NCI-H2196 treated with DMSO at 0.1 percent for 48 hours (cell line): ENCODE measurements around the gene LGALS7B.
"Not testable (repeated sequence)": the region's sequence is repeated elsewhere in the genome, so short reads cannot be mapped to it uniquely, and the experiment has no call there.

Source experiments
- DNase-seq: peaks from one replicate; lab custom pipeline; 2025; ENCODE audit not compliant: unreplicated experiment; lab: John Stamatoyannopoulos, UW

The LGALS7B gene

DNA sequence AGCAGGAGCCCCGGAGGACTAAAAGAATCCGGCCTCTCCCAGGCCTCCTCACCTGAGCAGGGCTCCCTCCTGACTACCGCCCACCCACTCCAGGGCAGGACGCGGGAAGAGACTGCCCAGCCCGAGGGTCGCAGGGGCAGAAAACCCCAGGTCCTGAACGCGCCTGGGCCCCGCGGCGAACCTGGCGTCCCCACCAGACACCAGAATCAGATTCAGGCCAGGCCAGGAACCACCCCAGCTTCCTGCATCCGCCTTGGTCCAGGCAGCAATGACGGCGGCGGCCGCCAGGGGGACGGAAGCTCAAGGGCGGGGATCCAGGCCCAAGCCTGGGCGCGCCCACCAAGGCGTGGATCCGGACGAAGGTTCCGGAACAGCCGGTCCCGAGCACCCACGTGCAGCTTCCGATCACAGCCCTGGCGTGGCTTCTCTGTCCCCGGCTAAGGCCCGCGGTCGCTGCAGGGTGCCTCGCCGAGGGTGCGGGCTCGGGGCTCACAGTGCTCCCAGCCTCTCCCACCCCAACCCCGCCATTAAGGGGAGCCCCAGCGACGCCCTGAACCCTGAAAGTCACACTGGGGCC lies 19.3 kb upstream of the LGALS7B start:
- no peak for DNase-seq

DNA sequence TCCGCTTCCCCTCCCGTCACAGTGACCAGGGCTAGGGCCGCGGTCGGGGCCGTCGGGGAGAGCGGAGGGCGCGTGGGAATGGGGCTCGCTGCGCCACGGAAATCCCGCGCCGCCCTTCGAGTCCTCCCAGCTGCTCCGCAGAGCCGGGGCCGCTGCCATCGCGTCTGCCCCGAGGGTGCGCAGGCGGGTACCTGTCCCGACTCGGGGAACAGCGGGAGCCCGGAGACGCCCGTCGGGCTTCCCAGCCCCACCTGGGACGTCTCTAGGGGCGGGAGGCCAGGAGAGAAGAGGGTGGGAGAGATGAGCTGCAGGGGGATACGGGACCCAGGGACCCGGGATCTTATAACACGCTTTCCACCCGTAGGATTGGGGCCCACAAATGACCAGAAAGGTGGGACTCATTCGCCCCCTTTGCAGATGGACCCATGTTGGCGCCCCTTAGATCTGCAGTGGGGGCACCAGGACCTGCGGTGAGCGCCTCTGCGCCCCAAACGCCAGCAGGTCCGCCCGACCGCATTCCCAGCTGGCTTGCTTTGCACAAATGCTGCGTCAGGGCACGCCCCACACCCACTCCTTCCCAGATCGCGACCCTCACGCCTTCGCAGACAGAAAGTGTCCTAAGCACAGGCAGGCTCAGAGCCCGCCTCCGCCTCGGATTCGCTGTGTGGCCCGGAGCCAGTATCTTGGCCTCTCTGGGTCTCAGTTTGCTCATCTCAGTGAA lies 18.6 kb upstream of the LGALS7B start:
- not testable (repeated sequence) for DNase-seq

DNA sequence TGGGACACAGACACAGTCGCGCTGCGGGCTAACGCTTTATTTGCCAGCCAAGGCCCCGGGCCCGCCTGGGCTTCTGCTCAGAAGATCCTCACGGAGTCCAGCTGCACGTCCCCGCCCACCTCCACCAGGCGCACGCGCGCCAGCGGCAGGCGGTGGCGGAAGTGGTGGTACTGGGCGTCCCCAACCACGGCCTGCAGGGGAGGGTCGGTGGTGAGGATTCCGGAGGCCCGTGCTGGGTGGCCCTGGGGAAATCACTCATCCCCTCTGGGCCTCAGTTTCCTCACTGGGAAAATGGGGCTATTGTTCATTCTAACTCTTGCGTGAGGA lies 18.1 kb upstream of the LGALS7B start:
- DNase-seq, result not testable (repeated sequence)

DNA sequence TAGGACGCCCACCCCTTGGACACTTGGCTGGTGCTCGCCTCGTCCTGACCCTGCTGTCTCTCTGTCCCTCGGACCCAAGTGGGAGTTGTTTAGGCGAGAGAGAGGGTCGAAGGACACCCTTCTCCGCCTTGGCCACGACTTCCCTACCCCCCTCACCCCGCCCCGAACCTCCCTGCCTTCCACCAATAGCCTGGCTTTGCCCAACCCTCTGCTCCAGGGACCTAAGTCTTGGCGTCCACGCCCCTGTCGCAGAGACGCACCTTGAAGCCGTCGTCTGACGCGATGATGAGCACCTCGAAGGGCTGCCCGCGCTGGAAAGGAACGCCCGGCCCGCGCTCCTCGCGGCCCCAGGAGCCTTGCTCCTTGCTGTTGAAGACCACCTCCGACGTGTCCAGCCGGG lies 17.4 kb upstream of the LGALS7B start:
- DNase-seq, result not testable (repeated sequence)

DNA sequence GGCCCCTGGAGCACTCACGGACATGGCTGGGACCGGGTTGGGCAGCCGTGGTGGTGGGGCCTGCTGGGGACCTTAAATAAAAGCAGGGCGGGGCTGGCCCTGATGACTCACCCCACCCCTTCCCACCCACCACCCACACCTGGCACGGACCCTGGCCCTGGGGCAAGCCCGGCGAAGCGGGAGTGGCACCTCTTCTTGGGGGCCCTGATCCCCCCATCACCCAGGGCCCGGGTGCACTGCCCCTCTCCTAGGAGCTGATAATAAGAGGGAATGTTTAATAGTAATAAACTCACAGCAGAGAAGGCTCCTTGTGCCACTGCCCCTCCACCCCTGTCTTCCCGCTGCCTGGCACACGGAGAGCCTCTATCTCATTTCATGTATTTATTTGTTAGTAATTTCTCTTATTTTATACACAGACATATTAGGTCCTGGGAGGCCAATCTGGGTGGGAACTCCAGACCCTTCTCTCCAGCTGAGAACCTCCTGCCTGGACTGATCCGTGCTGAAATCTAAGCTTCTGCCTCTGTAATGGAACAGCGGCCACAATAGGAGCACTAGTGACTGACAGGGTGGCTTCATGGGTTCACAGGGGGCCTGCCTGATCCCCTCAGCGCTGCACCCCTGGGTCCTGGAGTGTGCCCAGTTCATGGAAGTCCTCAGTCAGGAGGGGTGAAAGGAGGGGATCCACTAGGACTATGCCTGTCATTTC lies 15.4 kb upstream of the LGALS7B start, which contains the start of gene LGALS7:
TSS of gene LGALS7 (minus strand) at position 49 of the 709 bp plus-strand sequence. CDS start at position 24, 25 bp downstream.
- no peak for DNase-seq

DNA sequence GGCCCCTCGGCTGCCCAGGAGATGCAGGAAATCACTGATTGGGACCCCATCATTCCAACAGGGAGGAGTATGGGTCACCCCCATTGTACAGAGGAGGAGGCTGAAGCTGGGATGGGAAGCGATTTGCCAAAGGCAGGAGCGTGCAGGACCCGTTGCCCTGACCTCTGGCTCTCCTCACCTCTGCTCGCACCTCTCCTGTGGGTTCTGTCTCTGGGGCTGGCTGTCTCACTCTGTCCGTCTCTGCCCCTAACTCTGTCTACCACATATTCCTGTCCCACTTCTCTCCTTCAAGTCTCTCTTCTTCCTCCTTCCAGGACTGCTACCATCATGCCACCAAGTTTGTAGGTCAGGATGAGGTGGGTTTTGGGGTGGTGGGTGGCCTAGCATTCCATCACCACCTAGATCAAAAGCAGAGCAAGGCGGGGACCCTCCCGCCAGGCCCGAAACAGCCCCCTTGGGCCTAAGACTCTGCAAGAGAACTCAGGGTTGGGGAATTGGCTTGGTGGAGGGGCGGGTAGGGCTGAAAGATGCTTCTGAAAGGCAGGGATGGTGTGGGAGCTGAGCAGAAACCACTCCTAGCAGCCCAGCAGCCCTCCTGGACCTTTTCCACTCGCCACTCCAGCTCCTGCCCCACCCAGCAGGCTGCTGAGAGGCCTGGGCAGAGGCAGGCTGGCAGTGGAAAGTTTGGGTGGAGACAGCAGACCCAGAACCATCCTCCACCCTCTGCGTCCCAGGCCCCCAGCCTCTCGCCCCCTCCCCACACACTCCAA lies 14.6 kb upstream of the LGALS7B start:
- DNase-seq, result no peak

DNA sequence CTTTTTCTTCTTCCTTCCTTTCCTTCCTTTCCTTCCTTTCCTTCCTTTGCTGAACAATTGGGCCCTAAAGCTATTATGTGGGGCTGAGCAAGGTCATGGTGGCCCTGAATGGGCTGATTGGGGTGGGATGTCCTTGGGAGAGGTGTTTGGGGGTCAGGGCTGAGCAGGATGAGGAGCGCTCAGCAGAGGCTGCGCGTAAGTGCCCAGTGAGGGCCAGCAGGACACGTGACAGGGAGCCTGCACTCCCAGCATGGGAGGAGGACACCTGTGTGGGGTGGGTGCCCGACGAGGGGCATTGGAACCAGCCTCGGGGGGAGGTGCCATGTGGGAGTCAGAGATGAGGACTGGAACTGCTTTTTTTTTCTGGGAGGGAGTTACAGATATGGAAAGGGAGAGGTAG lies 10.3 kb upstream of the LGALS7B start:
- no peak for DNase-seq

DNA sequence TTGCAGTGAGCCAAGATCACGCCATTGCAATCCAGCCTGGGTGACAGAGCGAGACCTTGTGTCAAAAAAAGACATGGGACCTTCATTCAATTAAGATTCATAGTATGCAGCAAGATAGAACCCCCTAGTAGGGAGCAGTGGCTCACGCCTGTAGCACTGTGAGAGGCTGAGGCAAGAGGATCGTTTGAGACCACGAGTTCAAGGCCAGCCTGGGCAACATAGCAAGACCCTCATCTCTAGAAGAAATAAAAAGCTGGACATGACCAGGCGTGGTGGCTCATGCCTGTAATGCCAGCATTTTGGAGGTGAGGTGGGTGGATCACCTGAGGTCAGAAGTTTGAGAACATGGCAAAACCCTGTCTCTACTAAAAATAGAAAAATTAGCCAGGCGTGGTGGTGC lies 8.6 kb upstream of the LGALS7B start:
- DNase-seq, result no peak

DNA sequence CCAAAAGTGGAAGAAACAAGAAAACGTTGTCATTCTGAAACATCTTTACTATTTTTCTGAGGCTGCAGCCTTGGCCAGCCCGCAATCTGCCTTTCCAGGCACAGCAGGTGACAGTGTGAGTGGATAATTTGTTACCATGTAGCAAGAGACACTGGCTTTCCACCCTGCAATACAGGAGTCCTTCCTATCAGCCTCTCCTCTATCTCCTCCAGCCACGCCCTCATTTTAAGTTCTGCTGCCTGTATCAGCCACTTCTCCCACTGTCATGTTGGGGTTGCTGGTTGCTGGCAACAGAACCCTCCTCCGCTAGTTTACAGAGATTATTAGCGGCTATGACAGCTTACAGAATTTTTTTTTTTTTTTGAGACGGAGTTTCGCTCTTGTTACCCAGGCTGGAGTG lies 7.9 kb upstream of the LGALS7B start:
- no peak for DNase-seq

DNA sequence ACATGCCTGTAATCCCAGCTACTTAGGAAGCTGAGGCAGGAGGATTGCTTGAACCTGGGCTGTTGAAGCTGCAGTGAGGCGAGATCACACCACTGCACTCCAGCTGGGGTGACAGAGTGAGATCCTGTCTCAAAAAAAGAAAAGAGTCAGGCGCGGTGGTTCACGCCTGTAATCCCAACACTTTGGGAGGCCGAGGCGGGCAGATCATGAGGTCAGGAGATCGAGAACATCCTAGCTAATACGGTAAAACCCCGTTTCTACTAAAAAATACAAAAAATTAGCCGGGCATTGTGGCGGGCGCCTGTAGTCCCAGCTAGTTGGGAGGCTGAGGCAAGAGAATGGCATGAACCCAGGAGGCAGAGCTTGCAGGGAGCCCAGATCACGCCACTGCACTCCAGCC lies 6.8 kb upstream of the LGALS7B start:
- not testable (repeated sequence) for DNase-seq

DNA sequence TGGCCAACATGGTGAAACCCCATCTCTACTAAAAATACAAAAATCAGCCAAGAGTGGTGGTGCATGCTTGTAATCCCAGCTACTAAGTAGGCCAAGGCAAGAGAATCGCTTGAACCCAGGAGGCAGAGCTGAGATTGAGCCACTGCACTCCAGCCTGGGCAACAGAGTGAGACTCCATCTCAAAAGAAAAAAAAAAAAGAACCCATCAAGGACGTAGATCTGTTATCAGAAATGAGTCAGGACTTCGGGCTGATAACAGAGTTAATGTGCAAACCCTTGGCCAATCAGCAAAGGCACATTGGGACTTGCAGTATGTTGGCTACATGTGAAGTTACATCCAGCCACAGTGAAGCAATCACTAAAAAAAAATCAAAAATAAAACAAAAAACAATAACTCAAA lies 4.8 kb upstream of the LGALS7B start:
- DNase-seq, result no peak

DNA sequence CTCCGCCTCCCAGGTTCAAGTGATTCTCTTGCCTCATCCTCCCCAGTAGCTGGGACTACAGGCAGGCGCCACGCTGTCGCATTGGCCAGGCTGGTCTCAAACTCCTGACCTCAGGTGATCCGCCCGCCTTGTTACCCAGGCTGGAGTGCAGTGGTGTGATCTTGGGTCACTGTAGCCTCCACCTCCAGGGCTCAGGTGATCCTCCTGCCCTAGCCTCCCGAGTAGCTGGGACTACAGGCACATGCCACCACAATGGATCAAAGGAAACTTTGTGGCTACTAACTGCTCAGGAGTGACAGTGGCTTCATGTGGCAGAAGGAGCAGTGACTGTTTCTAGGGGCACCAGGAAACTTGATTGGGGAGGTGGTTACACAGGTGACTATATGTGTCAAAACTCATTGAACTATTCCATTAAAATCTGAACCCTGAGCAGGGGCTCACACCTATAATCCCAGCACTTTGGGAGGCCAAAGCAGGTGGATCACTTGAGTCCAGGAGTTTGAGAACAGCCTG lies 3.8 kb upstream of the LGALS7B start:
- no peak for DNase-seq

DNA sequence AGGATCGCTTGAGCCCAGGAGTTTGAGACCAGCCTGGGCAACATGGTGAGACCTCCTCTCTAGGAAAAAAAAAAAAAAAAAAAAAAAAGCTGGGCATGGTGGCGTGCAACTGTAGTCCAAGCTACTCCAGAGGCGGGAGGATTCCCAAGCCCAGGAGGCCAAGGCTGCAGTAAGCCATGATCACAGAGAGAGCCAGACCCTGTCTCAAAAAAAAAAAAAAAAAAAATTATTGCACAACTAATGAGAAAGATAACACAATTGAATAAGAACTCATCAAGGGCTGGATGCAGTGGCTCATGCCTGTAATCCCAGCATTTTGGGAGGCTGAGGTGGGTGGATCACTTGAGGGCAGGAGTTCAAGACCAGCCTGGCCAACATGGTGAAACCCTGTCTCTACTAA lies 2.9 kb upstream of the LGALS7B start:
- DNase-seq, result not testable (repeated sequence)

DNA sequence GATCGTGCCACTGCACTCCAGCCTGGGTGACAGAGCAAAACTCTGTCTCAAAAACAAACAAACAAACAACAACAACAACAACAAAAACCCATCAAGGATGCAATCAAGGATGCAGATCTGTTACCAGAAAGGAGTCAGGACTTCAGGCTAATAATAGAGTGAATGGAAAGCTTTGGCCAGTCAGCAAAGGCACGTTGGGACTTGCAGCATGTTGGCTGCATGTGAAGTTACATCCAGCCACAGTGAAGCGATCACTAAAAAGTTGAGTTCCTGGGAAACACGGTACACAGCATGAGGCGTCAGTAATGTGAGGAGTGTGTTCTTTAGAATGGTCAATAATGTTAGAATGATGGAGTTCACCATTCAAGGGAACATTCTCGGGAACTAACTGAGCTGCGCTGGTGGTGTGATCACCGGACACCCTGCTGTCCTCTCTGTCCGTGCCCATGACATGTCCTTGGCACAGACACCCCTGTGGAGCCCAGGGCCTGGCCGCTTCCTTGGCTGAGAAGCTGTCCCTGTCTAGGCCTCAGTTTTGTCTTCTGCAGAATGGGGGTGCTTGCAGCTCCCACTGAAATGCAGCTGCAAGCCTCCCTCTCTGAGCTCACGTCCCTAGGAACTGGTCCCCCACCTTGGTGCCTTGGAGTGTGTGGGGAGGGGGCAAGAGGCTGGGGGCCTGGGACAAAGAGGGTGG lies 2.3 kb upstream of the LGALS7B start:
- DNase-seq, result no peak

DNA sequence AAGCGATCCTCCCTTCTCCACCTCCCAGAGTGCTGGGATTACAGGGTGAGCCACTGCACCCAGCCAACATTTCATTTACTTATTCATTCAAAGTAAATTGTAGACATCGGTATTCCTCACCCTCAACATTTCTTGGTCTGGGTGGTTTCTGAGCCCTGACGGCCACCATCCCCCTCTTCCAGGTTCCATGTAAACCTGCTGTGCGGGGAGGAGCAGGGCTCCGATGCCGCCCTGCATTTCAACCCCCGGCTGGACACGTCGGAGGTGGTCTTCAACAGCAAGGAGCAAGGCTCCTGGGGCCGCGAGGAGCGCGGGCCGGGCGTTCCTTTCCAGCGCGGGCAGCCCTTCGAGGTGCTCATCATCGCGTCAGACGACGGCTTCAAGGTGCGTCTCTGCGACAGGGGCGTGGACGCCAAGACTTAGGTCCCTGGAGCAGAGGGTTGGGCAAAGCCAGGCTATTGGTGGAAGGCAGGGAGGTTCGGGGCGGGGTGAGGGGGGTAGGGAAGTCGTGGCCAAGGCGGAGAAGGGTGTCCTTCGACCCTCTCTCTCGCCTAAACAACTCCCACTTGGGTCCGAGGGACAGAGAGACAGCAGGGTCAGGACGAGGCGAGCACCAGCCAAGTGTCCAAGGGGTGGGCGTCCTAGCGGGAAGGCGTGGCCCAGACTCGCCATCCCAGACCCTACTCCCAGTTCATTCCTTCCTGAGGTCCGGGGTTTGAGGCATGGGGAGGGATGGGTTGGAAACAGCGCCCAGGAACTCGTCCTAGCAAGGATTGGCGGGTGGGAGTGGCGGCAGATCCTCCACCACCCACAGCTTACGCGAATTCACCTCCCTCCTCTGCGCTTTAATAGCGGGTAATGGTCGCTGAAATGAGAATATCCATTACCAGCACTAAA lies 1.8 kb downstream of the LGALS7B start:
- DNase-seq, result not testable (repeated sequence)

DNA sequence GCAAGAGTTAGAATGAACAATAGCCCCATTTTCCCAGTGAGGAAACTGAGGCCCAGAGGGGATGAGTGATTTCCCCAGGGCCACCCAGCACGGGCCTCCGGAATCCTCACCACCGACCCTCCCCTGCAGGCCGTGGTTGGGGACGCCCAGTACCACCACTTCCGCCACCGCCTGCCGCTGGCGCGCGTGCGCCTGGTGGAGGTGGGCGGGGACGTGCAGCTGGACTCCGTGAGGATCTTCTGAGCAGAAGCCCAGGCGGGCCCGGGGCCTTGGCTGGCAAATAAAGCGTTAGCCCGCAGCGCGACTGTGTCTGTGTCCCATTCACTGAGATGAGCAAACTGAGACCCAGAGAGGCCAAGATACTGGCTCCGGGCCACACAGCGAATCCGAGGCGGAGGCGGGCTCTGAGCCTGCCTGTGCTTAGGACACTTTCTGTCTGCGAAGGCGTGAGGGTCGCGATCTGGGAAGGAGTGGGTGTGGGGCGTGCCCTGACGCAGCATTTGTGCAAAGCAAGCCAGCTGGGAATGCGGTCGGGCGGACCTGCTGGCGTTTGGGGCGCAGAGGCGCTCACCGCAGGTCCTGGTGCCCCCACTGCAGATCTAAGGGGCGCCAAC lies 2.6 kb downstream of the LGALS7B start:
- not testable (repeated sequence) for DNase-seq

DNA sequence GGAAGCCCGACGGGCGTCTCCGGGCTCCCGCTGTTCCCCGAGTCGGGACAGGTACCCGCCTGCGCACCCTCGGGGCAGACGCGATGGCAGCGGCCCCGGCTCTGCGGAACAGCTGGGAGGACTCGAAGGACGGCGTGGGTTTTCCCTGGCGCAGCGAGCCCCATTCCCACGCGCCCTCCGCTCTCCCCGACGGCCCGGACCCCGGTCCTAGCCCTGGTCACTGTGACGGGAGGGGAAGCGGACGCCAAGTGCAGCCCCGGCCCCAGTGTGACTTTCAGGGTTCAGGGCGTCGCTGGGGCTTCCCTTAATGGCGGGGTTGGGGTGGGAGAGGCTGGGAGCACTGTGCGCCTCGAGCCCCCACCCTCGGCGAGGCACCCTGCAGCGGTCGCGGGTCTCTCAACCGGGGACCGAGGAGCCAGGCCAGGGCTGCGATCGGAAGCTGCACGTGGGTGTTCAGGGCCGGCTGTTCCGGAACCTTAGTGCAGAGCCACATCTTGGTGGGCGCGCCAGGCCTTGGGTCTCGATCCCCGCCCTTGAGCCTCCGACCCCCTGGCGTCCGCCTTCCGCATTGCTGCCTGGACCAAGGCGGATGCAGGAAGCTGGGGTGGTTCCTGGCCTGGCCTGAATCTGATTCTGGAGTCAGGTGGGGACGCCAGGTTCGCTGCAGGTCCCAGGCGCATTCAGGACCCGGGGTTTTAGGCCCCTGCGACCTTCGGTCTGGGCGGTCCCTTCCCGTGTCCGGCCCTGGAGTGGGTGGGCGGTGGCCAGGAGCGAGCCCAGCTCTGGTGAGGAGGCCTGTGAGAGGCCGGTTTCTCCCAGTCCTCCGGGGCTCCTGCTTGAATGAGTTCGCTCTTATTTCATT lies 3.5 kb downstream of the LGALS7B start:
- DNase-seq, result no peak

DNA sequence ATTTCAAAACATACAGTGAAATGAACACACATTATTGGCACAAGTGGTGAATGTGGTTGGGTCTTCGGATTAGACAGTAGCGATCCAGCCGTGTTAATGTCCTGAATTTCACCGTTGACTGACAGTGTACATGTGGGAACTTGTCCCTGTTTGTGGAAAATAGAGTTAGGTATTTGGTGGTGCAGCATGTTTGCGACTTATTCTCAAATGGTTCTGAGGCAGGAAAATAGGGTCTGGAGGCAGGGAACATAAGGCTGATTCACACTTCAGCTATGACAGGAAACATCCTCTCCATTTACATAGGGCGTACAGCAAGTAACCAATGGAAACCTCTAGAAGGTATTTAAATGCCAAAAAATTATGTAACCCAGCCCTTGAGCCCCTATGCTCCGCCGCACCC lies 4.2 kb downstream of the LGALS7B start:
- no peak for DNase-seq
